GM12878 (cell line): Measurements from ENCODE around the gene RHOBTB1. TPM values are rescaled to one million over a fixed set of nuclear protein-coding genes. Genes with fewer than 3 reads are reported as not detected.

Experiments used
- ATAC-seq: fragments of 200-7000 bp; cut with Tn5 transposase; 3 replicates; pipeline ENCODE4 v1.9.1; 2020; ENCODE audit warnings: mild to moderate bottlenecking, moderate library complexity
- BruUV-seq: library from RNA; stranded (reverse); fragments of 400-500 nt; replicated peaks from 2 replicates; lab custom pipeline; 2021; lab: Mats Ljungman, UMichigan
- CTCF ChIA-PET: fragments of 300-600 bp; sonication (Branson Sonifier 250); formaldehyde crosslinking; extraction: SDS; loops from one replicate; lab custom pipeline; 2021; ENCODE audit warnings: inconsistent platforms; lab: Yijun Ruan, JAX
- POLR2A ChIA-PET: fragments of 350-600 bp; formaldehyde crosslinking; extraction: SDS; loops from one replicate; lab custom pipeline; 2021; ENCODE audit warnings: inconsistent platforms; lab: Charles Lee
- RAD21 ChIA-PET: fragments of 300-600 bp; sonication (Branson Sonifier 250); formaldehyde crosslinking; loops from one replicate; lab custom pipeline; 2023; ENCODE audit warnings: antibody characterized with exemption; ENCODE audit not compliant: unreplicated experiment; lab: Charles Lee
- SMC1A ChIA-PET: fragments of 300-600 bp; sonication (Branson Sonifier 250); formaldehyde crosslinking; loops from one replicate; lab custom pipeline; 2023; ENCODE audit not compliant: unreplicated experiment, uncharacterized antibody; lab: Charles Lee
- DNase-seq: peaks from one replicate; pipeline ENCODE4 v3.0.0-alpha.2; 2011; ENCODE audit warnings: low read depth, low spot score
- FAIRE-seq: peaks from 3 replicates; lab custom pipeline; 2011; peaks lifted over from hg19 to GRCh38; lab: Jason Lieb, UNC
- H2AFZ ChIP-seq: 2 replicates; pipeline ENCODE4 v1.6.0; 2011; ENCODE audit warnings: low read depth, low read length, control low read depth; ENCODE audit not compliant: control insufficient read depth
- H3K27ac ChIP-seq: 2 replicates; pipeline ENCODE4 v1.5.1; 2011; ENCODE audit warnings: control low read depth; ENCODE audit not compliant: control insufficient read depth, insufficient read depth
- H3K27me3 ChIP-seq, 2 experiments: replicated peaks in 1 of 2; 2 replicates each; pipeline versions ENCODE4 v1.6.0 to v1.6.1; 2011; ENCODE audit warnings: low read length in 1 of 2; ENCODE audit not compliant: control insufficient read depth in 2 of 2, insufficient read depth in 2 of 2
- H3K36me3 ChIP-seq, 2 experiments: 2 replicates each; pipeline ENCODE4 v1.5.1; 2011; ENCODE audit warnings: low read length in 1 of 2; ENCODE audit not compliant: control insufficient read depth in 2 of 2, insufficient read depth in 2 of 2
- H3K4me1 ChIP-seq: 2 replicates; pipeline ENCODE4 v1.6.1; 2011; ENCODE audit warnings: mild to moderate bottlenecking, low read length, moderate library complexity, mixed read lengths; ENCODE audit not compliant: control insufficient read depth, insufficient read depth
- H3K4me2 ChIP-seq: 2 replicates; pipeline ENCODE4 v1.6.0; 2011; ENCODE audit warnings: control low read depth; ENCODE audit not compliant: control insufficient read depth, insufficient read depth
- H3K4me3 ChIP-seq: fragments of 200-600 bp; sonication (generic); 2 replicates; pipeline ENCODE4 v1.5.1; 2016
- H3K79me2 ChIP-seq: 2 replicates; pipeline ENCODE4 v1.6.0; 2011; ENCODE audit warnings: low read length; ENCODE audit not compliant: control insufficient read depth, insufficient read depth
- H3K9ac ChIP-seq: 2 replicates; pipeline ENCODE4 v1.8.0; 2011; ENCODE audit warnings: low read length, control low read depth, mixed read lengths; ENCODE audit not compliant: control insufficient read depth, insufficient read depth
- H3K9me3 ChIP-seq: replicated peaks from 3 replicates; pipeline ENCODE4 v1.5.1; 2011; ENCODE audit warnings: mild to moderate bottlenecking, low read length; ENCODE audit not compliant: control insufficient read depth, insufficient read depth
- H4K20me1 ChIP-seq: 2 replicates; pipeline ENCODE4 v1.6.0; 2011; ENCODE audit not compliant: control insufficient read depth, insufficient read depth
- BACH1 ChIP-seq: fragments of 450-650 bp; IDR thresholded peaks from 2 replicates; pipeline ENCODE4 v1.6.1; 2017; ENCODE audit warnings: mild to moderate bottlenecking, borderline replicate concordance
- CHD2 ChIP-seq: IDR thresholded peaks from 2 replicates; pipeline ENCODE4 v1.6.1; 2011; ENCODE audit warnings: low read depth, low read length, improper control_type of control experiment, borderline replicate concordance
- EGR1 ChIP-seq, 2 experiments: IDR thresholded peaks; 1 replicate in 1 of 2; 2 replicates in 1 of 2; pipeline ENCODE4 v1.6.1; 2011 to 2012; ENCODE audit warnings: low read depth in 2 of 2, low read length in 2 of 2, borderline replicate concordance in 1 of 2, mild to moderate bottlenecking in 1 of 2, moderate library complexity in 1 of 2
- ESRRA ChIP-seq: IDR thresholded peaks from 2 replicates; pipeline ENCODE4 v1.6.1; 2012; ENCODE audit warnings: mild to moderate bottlenecking, low read length, improper control_type of control experiment
- FOS ChIP-seq: IDR thresholded peaks from 3 replicates; pipeline ENCODE4 v1.6.1; 2011; ENCODE audit warnings: borderline replicate concordance; ENCODE audit not compliant: insufficient read length; ENCODE audit errors: extremely low read depth
- HDAC2 ChIP-seq: fragments of 200-600 bp; sonication (generic); IDR thresholded peaks from 2 replicates; pipeline ENCODE4 v1.6.1; 2017
- HDAC6 ChIP-seq: fragments of 200-600 bp; sonication (generic); IDR thresholded peaks from one replicate; pipeline ENCODE4 v1.8.0; 2017; ENCODE audit warnings: antibody characterized with exemption; ENCODE audit not compliant: unreplicated experiment
- IKZF1 ChIP-seq: fragments of 450-650 bp; conservative IDR thresholded peaks from 2 replicates; pipeline ENCODE4 v1.6.1; 2017; ENCODE audit warnings: antibody characterized with exemption, mild to moderate bottlenecking
- LARP7 ChIP-seq: fragments of 450-650 bp; IDR thresholded peaks from 2 replicates; pipeline ENCODE4 v1.6.1; 2017; ENCODE audit warnings: mild to moderate bottlenecking
- NFYB ChIP-seq: IDR thresholded peaks from 2 replicates; pipeline ENCODE4 v1.6.1; 2011; ENCODE audit warnings: low read depth, mild to moderate bottlenecking, low read length, improper control_type of control experiment, moderate library complexity; ENCODE audit not compliant: insufficient read depth
- NR2C1 ChIP-seq: fragments of 450-650 bp; IDR thresholded peaks from 2 replicates; pipeline ENCODE4 v1.6.1; 2017; ENCODE audit warnings: antibody characterized with exemption, mild to moderate bottlenecking, moderate library complexity
- RAD51 ChIP-seq: fragments of 450-650 bp; IDR thresholded peaks from 2 replicates; pipeline ENCODE4 v1.6.1; 2016; ENCODE audit warnings: moderate library complexity, mild to moderate bottlenecking, inconsistent platforms
- RUNX3 ChIP-seq: IDR thresholded peaks from 2 replicates; pipeline ENCODE4 v1.6.1; 2012; ENCODE audit warnings: low read length, inconsistent platforms
- SIN3A ChIP-seq: IDR thresholded peaks from 2 replicates; pipeline ENCODE4 v1.6.1; 2012; ENCODE audit warnings: low read depth, low read length, improper control_type of control experiment
- SREBF1 ChIP-seq: IDR thresholded peaks from 2 replicates; pipeline ENCODE4 v1.6.1; 2012; ENCODE audit warnings: mild to moderate bottlenecking, low read length
- ZNF384 ChIP-seq: IDR thresholded peaks from 2 replicates; pipeline ENCODE4 v1.6.1; 2012; ENCODE audit warnings: low read depth, mild to moderate bottlenecking, low read length, improper control_type of control experiment, borderline replicate concordance
- WGBS: methylation state at CpG from one replicate; pipeline ENCODE4 v1.1.6; 2016; ENCODE audit warnings: low lambda C conversion rate; ENCODE audit not compliant: insufficient replicate concordance, insufficient coverage; ENCODE audit errors: missing lambda C conversion rate; 5-methylcytosine and 5-hydroxymethylcytosine counted together
- in situ Hi-C: fragments of 300-500 bp; cut with MboI; formaldehyde crosslinking; loops from 9 replicates; pipeline ENCODE4 v1.14.3; 2018; ENCODE audit warnings: mixed read lengths
- intact Hi-C: fragments of 100-400 bp; cut with micrococcal nuclease; formaldehyde crosslinking; loops from one replicate; pipeline ENCODE4 v1.14.2; 2022; ENCODE audit not compliant: unreplicated experiment
- polyA plus RNA-seq, 11 experiments: library from polyadenylated mRNA; depleted of rRNA in 4 of 11; unstranded in 6 of 11; stranded (reverse) in 5 of 11; fragments of >200 nt; fragmentation: Nextera tagmentation in 4 of 11; fragmentation: Illumina TruSeq in 1 of 11; extraction: Ambion mirVana in 4 of 11; extraction: Trizol in 1 of 11; gene quantifications; 1 replicate in 1 of 11; 2 replicates in 10 of 11; pipeline versions ENCODE4 v1.2.1 to v1.2.3, GENCODE V29; 2011 to 2016; ENCODE audit warnings: inconsistent platforms in 2 of 11, missing spikeins in 2 of 11, low read depth in 1 of 11
- total RNA-seq, 4 experiments: library from RNA; depleted of rRNA in 3 of 4; stranded (reverse); fragments of >200 nt in 3 of 4; fragmentation: Illumina TruSeq in 1 of 4; extraction: Trizol in 1 of 4; gene quantifications; 2 replicates each; pipeline versions ENCODE4 v1.2.1 to v1.2.3, GENCODE V29; 2013 to 2021
- TF ChIP-seq, protein P1 (sequence below): fragments of 450-650 bp; IDR thresholded peaks from 2 replicates; pipeline ENCODE4 v1.6.1; 2017; ENCODE audit warnings: mild to moderate bottlenecking

Gene RHOBTB1
- total and polyA plus RNA-seq, 10 of the 15 experiments (the other 5 are each of a cell fraction or from before 2014, with no cell fraction given) = not detected

DNA sequence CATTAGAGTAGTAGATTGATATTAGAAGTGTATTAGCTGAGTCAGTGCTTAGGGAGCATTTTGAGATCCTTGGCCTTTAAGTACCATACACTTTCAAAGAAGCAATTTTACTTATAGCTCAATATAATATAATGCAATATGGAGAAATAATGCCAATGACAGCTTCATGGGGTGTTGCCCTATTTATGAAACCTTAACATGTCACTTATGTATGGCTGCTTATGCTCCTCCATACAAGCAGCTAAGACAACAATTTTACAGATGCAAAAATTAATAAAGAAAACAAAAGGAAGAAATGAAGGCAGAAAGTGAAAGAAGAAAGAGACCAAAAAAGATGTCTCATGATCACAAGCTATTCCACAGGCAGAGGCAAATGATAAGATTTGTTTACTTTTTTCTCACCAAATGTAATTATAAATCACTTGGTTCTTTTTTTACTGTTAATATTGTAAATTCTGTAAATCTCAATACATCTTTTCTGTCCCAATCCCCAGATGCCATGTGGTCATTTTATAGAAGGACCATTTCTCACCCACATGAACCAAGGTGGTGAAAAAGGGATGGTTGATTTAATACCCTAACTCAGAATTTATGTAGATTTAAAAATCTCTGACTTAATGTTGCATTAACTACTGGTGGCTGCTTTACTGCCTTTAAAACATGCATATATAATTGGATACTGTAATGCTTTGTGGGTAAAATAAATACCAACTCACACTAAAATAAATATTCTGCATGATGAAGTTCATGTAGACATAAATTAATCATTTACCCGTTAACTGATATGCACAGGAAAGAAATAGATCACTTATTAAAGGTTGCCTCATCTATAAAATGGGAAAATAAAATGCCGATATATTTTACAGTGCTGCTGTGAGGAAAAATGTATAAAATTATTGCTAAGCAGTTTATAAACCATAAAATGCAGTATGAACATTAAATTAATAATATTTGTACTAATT is 33.5 kb upstream of the RHOBTB1 start:
- FAIRE-seq (no peak), ATAC-seq (no peak), DNase-seq (no peak)
- ChIA-PET SMC1A (no interaction called here), CTCF (interaction anchor here (1.2 to 1.6 kb wide), 2 partner anchors 13 kb away, joined by 3 to 4 read pairs; no protein-coding TSS in a partner anchor), POLR2A (no interaction called here), RAD21 (no interaction called here)
- intact Hi-C loops (no loop called here), in situ Hi-C loops (no loop called here)
- Histone ChIP-seq H3K9me3 (no peaks in the 10 kb centered on the region), H3K79me2 (no peaks in the 10 kb centered on the region), H3K9ac (no peak overlapping the region), H3K27me3 (no peaks in the 10 kb centered on the region; a peak in 1 of 4 replicates), H4K20me1 (no peaks in the 10 kb centered on the region), H3K27ac (no peak overlapping the region), H3K4me1 (no peaks in the 10 kb centered on the region), H3K4me3 (no peak overlapping the region), H3K36me3 (no peaks in the 10 kb centered on the region), H3K4me2 (no peak overlapping the region), H2AFZ (no peak overlapping the region)
- WGBS = 74% methylated on average over 2 of the region's 2 CpGs
- BruUV-seq = no TSS peak
- TF ChIP-seq FOS (no peak), HDAC2 (no peak), RUNX3 (no peak), ESRRA (no peak), EGR1 (IDR thresholded peaks at IDR 0.05; ENCODE audit: borderline replicate concordance in 1 of 2, low read depth in 2 of 2, low read length in 2 of 2) (no peak), IKZF1 (no peak)

DNA sequence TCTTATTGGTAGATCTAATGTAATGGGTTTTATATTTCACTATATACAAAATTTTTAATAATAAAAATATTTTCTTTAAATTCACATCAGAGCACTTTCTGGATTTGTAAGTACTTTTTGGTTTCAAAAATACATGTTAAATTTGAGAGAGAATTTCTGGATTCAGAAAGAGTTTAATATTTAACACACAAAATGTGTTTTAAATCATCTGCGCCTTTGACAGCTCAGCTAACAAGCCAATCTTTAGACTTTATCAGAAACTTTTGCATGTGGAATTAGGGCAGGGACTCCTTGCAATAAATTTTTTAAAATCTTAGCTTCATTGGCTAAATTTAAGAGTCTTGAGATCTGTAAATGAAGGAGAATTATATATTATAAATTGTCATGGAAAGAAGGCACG is 32.7 kb upstream of the RHOBTB1 start:
- RAD21 ChIA-PET = no interaction called here
- WGBS = 39% methylated on average over 2 of the region's 2 CpGs
- CTCF ChIA-PET = interaction anchor here (1.2 kb wide), 1 partner anchor 12 kb away, joined by 3 read pairs; no protein-coding TSS in a partner anchor
- TF ChIP-seq SREBF1 (no peak), RAD51 (no peak), CHD2 (no peak), LARP7 (no peak), BACH1 (no peak), SIN3A (no peak), ZNF384 (no peak), NR2C1 (no peak), HDAC6 (no peak), NFYB (no peak)
- TF ChIP-seq, protein P1, sequence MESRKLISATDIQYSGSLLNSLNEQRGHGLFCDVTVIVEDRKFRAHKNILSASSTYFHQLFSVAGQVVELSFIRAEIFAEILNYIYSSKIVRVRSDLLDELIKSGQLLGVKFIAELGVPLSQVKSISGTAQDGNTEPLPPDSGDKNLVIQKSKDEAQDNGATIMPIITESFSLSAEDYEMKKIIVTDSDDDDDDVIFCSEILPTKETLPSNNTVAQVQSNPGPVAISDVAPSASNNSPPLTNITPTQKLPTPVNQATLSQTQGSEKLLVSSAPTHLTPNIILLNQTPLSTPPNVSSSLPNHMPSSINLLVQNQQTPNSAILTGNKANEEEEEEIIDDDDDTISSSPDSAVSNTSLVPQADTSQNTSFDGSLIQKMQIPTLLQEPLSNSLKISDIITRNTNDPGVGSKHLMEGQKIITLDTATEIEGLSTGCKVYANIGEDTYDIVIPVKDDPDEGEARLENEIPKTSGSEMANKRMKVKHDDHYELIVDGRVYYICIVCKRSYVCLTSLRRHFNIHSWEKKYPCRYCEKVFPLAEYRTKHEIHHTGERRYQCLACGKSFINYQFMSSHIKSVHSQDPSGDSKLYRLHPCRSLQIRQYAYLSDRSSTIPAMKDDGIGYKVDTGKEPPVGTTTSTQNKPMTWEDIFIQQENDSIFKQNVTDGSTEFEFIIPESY = no peak

More for the DNA sequence above, 32.7 kb upstream of the RHOBTB1 start:
- ATAC-seq = no peak
- H3K27me3 ChIP-seq = no peaks in the 10 kb centered on the region; a peak in 1 of 4 replicates
- no peak for FAIRE-seq
- no TSS peak for BruUV-seq
- H4K20me1 ChIP-seq = no peaks in the 10 kb centered on the region
- no peaks in the 10 kb centered on the region for H3K79me2 ChIP-seq
- H2AFZ ChIP-seq = no peak overlapping the region
- no peak overlapping the region for H3K4me2 ChIP-seq
- no peak overlapping the region for H3K27ac ChIP-seq
- no peaks in the 10 kb centered on the region for H3K4me1 ChIP-seq
- no peak overlapping the region for H3K4me3 ChIP-seq
- no peaks in the 10 kb centered on the region for H3K36me3 ChIP-seq
- DNase-seq = no peak
- H3K9me3 ChIP-seq = no peaks in the 10 kb centered on the region
- in situ Hi-C loops (no loop called here), intact Hi-C loops (no loop called here)
- no peak overlapping the region for H3K9ac ChIP-seq
- ChIA-PET SMC1A (no interaction called here), POLR2A (no interaction called here)
